BJ (cell line): ENCODE results near the gene COX14. TPM values are rescaled to one million over a fixed set of nuclear protein-coding genes. Genes with fewer than 3 reads are reported as not detected.
"Not testable (repeated sequence)": the region's sequence is repeated elsewhere in the genome, so short reads cannot be mapped to it uniquely, and the experiment has no call there.

Experiments used
- CTCF ChIA-PET: fragments of 350-600 bp; formaldehyde crosslinking; extraction: SDS; loops from one replicate; lab custom pipeline; 2021; ENCODE audit warnings: antibody characterized with exemption, inconsistent platforms; lab: Yijun Ruan, JAX
- POLR2A ChIA-PET: fragments of 300-600 bp; sonication (Branson Sonifier 250); formaldehyde crosslinking; extraction: SDS; loops from one replicate; lab custom pipeline; 2021; ENCODE audit warnings: antibody characterized with exemption; lab: Charles Lee
- DNase-seq: peaks from one replicate; pipeline ENCODE4 v3.0.0-alpha.2; 2011; ENCODE audit warnings: low read depth
- H3K27me3 ChIP-seq: 2 replicates; pipeline ENCODE4 v1.6.0; 2011; ENCODE audit warnings: low read length; ENCODE audit not compliant: control insufficient read depth, insufficient read depth
- H3K36me3 ChIP-seq: 2 replicates; pipeline ENCODE4 v1.5.1; 2011; ENCODE audit warnings: low read length; ENCODE audit not compliant: control insufficient read depth, insufficient read depth
- H3K4me3 ChIP-seq: 2 replicates; pipeline ENCODE4 v1.5.1; 2011; ENCODE audit warnings: low read depth, mild to moderate bottlenecking, control low read depth, low read length
- CTCF ChIP-seq: IDR thresholded peaks from 2 replicates; pipeline ENCODE4 v1.5.1; 2011; ENCODE audit warnings: low read depth, mild to moderate bottlenecking, control low read depth, inconsistent platforms, low read length, moderate library complexity; ENCODE audit not compliant: insufficient read depth
- polyA plus RNA-seq: library from polyadenylated mRNA; depleted of rRNA; stranded (reverse); fragments of >200 nt; gene quantifications from 2 replicates; pipeline ENCODE4 v1.2.3, GENCODE V29; 2011

The COX14 gene
- polyA plus RNA-seq, 1 experiment = 85.7 TPM

- ChIA-PET CTCF (interaction anchor here (1.3 kb wide), 1 partner anchor 58 kb away, joined by 3 read pairs; no protein-coding TSS in a partner anchor), POLR2A (no interaction called here)
- Histone ChIP-seq H3K27me3 (no peaks in the 10 kb centered on the region), H3K4me3 (no peak overlapping the region), H3K36me3 (peaks cover 10% of the 10 kb centered on the region)
- no peak for TF ChIP-seq CTCF
- DNase-seq = no peak
Observed at GRCh38 chr12:50132505-50133135, 20.6 kb downstream of the COX14 start.

GRCh38 chr12:50142993-50143392 is 31.0 kb downstream of the COX14 start:
- ChIA-PET POLR2A (no interaction called here), CTCF (interaction anchor here (1.3 kb wide), 1 partner anchor 11 kb away, joined by 5 read pairs; no protein-coding TSS in a partner anchor)
- no peaks in the 10 kb centered on the region for H3K27me3 ChIP-seq
- no peaks in the 10 kb centered on the region; the same call in 1 of the 2 replicates for H3K36me3 ChIP-seq
- no peak for TF ChIP-seq CTCF
- no peak for DNase-seq
- no peak overlapping the region for H3K4me3 ChIP-seq

- ChIA-PET CTCF (interaction anchor here (0.6 kb wide), 1 partner anchor 49 kb away, joined by 4 read pairs; no protein-coding TSS in a partner anchor), POLR2A (no interaction called here)
- Histone ChIP-seq H3K36me3 (no peaks in the 10 kb centered on the region; the same call in 1 of the 2 replicates), H3K4me3 (no peak overlapping the region), H3K27me3 (no peaks in the 10 kb centered on the region)
- no peak for DNase-seq
- no peak for TF ChIP-seq CTCF
Observed at GRCh38 chr12:50145439-50145838, 33.4 kb downstream of the COX14 start.

- no peak overlapping the region for H3K4me3 ChIP-seq
- TF ChIP-seq CTCF = no peak
- H3K27me3 ChIP-seq = no peaks in the 10 kb centered on the region
- DNase-seq = no peak
- no peaks in the 10 kb centered on the region for H3K36me3 ChIP-seq
- ChIA-PET POLR2A (no interaction called here), CTCF (interaction anchor here (0.7 to 1.2 kb wide), 3 partner anchors 10 to 52 kb away, joined by 3 to 5 read pairs (median 3); no protein-coding TSS in a partner anchor)
Observed at GRCh38 chr12:50147281-50147680, 35.2 kb downstream of the COX14 start.

- H3K4me3 ChIP-seq, POLR2A ChIA-PET, H3K36me3 ChIP-seq, DNase-seq, H3K27me3 ChIP-seq: not testable (repeated sequence)
- CTCF ChIA-PET = interaction anchor here (0.7 to 1.2 kb wide), 3 partner anchors 11 to 52 kb away, joined by 3 to 5 read pairs (median 3); no protein-coding TSS in a partner anchor
Observed at GRCh38 chr12:50148011-50148410, 36.0 kb downstream of the COX14 start.
